ENCODE data around the gene ADA. TPM values are rescaled to one million over a fixed set of nuclear protein-coding genes. Genes with fewer than 3 reads are reported as not detected.

The ADA gene
- total and polyA plus RNA-seq, 2 experiments from 2014 or later, result 8.6 to 17.5 TPM

DNA sequence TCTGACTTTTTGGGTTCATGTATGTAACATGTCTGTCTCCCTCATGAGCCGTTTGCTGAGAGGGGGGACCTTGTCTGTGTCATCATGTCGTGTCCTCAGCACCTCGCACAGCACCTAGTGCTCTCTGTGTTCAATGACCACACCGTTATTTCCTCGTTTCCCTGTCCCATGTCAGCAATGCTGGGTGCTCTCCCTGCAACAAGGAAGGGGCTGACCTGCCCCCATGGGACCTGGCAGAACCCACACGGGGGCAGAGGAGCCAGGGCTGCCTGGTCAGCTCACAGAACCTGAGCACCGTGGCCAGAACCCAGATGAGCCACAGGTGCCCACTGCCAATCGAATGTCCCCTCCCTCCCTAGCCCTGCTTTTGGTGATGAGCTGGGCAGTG, 7.3 kb downstream of the ADA start:
- Histone ChIP-seq H3K79me2 (ENCODE audit: insufficient read depth) (no peaks in the 10 kb centered on the region), H3K9me3 (ENCODE audit: low read depth) (no peaks in the 10 kb centered on the region), H3K9me2 (ENCODE audit: insufficient read depth) (no peaks in the 10 kb centered on the region), H3K36me3 (ENCODE audit: low read depth) (no peaks in the 10 kb centered on the region), H3K4me3 (no peak overlapping the region), H3K4me2 (ENCODE audit: unreplicated experiment) (no peak overlapping the region), H4K20me1 (ENCODE audit: insufficient read depth) (no peaks in the 10 kb centered on the region), H2AFZ (no peak overlapping the region), H3K27me3 (replicated peaks; ENCODE audit: insufficient read depth) (no peaks in the 10 kb centered on the region), H3F3A (ENCODE audit: insufficient read depth) (peaks cover 9% of the 10 kb centered on the region; the same call in 1 of the 2 replicates), H3K9ac (peak overlapping the region; percentile 71), H3K4me1 (ENCODE audit: insufficient read depth) (peaks cover 31% of the 10 kb centered on the region), H3K27ac (peak overlapping the region; percentile 91)
- TF ChIP-seq EZH2 (IDR thresholded peaks at IDR 0.05; ENCODE audit: insufficient read depth, poor library complexity, severe bottlenecking) (no peak), EZH2phosphoT487 (IDR thresholded peaks at IDR 0.05; ENCODE audit: insufficient read depth, low read depth) (no peak)
- in situ Hi-C loops (cut with MboI), result no loop called here
- WGBS, 2 experiments (ENCODE audit: low coverage in 1 of 2, low lambda C conversion rate in 2 of 2, missing lambda C conversion rate in 2 of 2), result 95% methylated on average over 8 of the region's 8 CpGs
- DNase-seq, result no peak

DNA sequence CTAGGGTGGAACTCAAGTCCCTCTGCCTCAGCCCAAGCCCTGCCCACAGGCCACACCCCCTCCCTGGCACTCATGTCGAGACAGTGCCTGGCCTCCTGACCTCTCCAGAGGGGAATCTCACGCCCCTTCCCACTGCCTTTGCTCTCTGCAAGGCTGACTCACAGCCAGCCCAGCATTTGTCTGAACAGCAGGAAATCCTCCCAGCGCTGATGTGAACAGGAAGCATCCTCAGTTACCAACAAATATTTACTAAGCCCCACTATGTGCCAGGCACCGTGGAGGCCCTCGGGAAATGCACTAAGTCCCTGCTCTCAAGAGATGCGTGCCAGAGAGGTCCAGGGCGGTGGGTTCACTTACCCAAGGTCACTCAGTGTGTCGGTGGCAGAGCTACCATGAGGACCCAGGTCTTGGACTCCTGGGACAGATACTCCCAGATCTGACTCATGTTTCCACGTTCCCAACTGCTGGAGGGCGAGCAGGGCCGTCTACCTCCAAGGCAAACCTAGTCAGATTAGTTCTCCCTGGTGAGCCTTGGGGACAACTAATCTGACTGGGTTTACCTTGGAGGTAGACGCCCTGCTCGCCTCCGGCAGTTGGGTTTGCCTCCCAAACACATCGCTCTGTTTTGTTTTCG, 7.8 kb downstream of the ADA start:
- Histone ChIP-seq H4K20me1 (ENCODE audit: insufficient read depth) (no peaks in the 10 kb centered on the region), H3K27ac (peak overlapping the region; percentile 91), H3K27me3 (replicated peaks; ENCODE audit: insufficient read depth) (no peaks in the 10 kb centered on the region), H3K4me3 (no peak overlapping the region), H3K9me3 (ENCODE audit: low read depth) (no peaks in the 10 kb centered on the region), H3K4me2 (ENCODE audit: unreplicated experiment) (peak overlapping the region; percentile 31), H2AFZ (peak overlapping the region; percentile 78), H3K9ac (peak overlapping the region; percentile 71), H3K36me3 (ENCODE audit: low read depth) (no peaks in the 10 kb centered on the region), H3K79me2 (ENCODE audit: insufficient read depth) (no peaks in the 10 kb centered on the region), H3F3A (ENCODE audit: insufficient read depth) (peaks cover 9% of the 10 kb centered on the region; the same call in 1 of the 2 replicates), H3K4me1 (ENCODE audit: insufficient read depth) (peaks cover 31% of the 10 kb centered on the region), H3K9me2 (ENCODE audit: insufficient read depth) (no peaks in the 10 kb centered on the region)
- TF ChIP-seq EZH2 (IDR thresholded peaks at IDR 0.05; ENCODE audit: insufficient read depth, poor library complexity, severe bottlenecking), result no peak
- no peak for TF ChIP-seq EZH2phosphoT487 (IDR thresholded peaks at IDR 0.05; ENCODE audit: insufficient read depth, low read depth)
- 33 to 34% methylated on average over 16 of the region's 16 CpGs for WGBS, 2 experiments (ENCODE audit: low coverage in 1 of 2, low lambda C conversion rate in 2 of 2, missing lambda C conversion rate in 2 of 2)
- in situ Hi-C loops (cut with MboI), result no loop called here
- peak; percentile 90 for DNase-seq

DNA sequence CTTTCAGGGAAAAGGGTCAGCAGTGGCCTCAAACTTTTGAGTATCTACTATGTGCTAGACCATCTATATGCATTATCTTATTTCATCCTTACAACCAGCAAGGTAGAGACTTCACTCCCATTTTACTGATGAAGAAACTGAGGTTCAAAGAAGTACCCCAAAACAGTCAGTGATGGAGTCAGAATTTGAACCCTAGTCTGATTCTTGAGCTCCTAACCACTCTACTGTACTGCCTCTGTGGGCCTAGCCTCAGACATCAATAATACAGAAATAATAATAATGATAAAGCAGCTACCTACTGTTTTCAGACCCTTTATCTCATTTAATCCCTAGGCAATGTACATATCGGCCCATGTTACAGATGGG, 8.4 kb downstream of the ADA start:
- Histone ChIP-seq H3K9me3 (ENCODE audit: low read depth) (no peaks in the 10 kb centered on the region), H3K4me2 (ENCODE audit: unreplicated experiment) (peak overlapping the region; percentile 64), H3K9me2 (ENCODE audit: insufficient read depth) (no peaks in the 10 kb centered on the region), H3F3A (ENCODE audit: insufficient read depth) (peaks cover 9% of the 10 kb centered on the region; the same call in 1 of the 2 replicates), H3K27ac (peak overlapping the region; percentile 91), H4K20me1 (ENCODE audit: insufficient read depth) (no peaks in the 10 kb centered on the region), H3K4me3 (no peak overlapping the region), H3K27me3 (replicated peaks; ENCODE audit: insufficient read depth) (no peaks in the 10 kb centered on the region), H3K4me1 (ENCODE audit: insufficient read depth) (peaks cover 31% of the 10 kb centered on the region), H3K9ac (peak overlapping the region; percentile 71), H3K79me2 (ENCODE audit: insufficient read depth) (no peaks in the 10 kb centered on the region), H3K36me3 (ENCODE audit: low read depth) (no peaks in the 10 kb centered on the region), H2AFZ (peak overlapping the region; percentile 78)
- TF ChIP-seq EZH2phosphoT487 (IDR thresholded peaks at IDR 0.05; ENCODE audit: insufficient read depth, low read depth) (no peak), EZH2 (IDR thresholded peaks at IDR 0.05; ENCODE audit: insufficient read depth, poor library complexity, severe bottlenecking) (no peak)
- 83 to 88% methylated on average over 1 of the region's 1 CpG for WGBS, 2 experiments (ENCODE audit: low coverage in 1 of 2, low lambda C conversion rate in 2 of 2, missing lambda C conversion rate in 2 of 2)
- DNase-seq, result no peak
- in situ Hi-C loops (cut with MboI), result no loop called here

DNA sequence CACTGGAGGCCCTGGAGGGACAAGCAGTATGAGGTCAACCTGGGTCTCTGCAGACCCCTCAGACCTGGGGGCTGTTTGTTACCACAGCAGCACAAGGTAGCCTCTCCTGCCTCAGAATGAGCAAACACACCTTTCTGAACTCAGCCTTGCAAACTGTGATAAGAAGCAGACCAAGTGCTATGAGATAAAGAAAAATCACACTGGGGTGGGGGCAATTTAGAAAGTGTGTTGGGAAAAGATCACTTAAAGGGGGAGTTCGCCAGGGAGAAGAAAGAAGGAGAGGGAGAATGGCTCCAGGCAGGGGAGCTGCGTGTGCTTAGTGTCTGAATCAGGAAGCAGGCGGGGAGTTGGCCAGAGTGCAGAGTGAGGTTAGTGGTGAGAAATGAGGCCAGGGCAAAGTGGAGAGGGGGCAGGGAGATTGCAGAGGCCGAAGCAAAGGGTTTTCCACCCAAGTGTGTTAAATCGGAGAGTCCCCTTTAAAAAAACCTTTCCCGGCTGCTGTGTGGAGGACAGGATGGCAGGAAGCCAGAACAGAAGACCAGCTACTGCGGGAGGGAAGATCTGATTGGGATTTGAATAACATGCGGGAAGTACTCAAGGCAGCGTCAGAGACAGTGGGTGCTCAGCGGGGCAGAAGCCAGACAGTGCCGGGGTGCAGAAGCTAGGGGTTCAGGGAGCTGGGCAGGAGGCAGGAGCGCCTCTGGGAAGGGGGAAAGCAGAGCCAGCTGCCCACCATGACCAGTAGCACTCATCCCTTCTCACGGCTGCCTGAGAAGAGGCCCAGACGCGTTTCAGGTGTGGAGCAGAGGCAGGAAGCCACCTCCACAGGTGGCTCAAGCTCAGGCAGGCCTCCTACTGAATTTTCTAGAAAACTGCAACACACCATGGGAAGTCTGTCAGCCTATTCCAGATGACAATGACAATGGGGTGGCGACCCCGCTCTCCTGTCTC, 9.0 kb downstream of the ADA start:
- in situ Hi-C loops (cut with MboI), result no loop called here
- WGBS, 2 experiments (ENCODE audit: low coverage in 1 of 2, low lambda C conversion rate in 2 of 2, missing lambda C conversion rate in 2 of 2), result 19 to 25% methylated on average over 17 of the region's 17 CpGs

More for the DNA sequence above, 9.0 kb downstream of the ADA start:
- no peaks in the 10 kb centered on the region for H3K27me3 ChIP-seq (replicated peaks; ENCODE audit: insufficient read depth)
- peak overlapping the region; percentile 71 for H3K9ac ChIP-seq
- TF ChIP-seq EZH2 (IDR thresholded peaks at IDR 0.05; ENCODE audit: insufficient read depth, poor library complexity, severe bottlenecking) (no peak), EZH2phosphoT487 (IDR thresholded peaks at IDR 0.05; ENCODE audit: insufficient read depth, low read depth) (no peak)
- H3K9me3 ChIP-seq (ENCODE audit: low read depth), result no peaks in the 10 kb centered on the region
- no peaks in the 10 kb centered on the region for H3K36me3 ChIP-seq (ENCODE audit: low read depth)
- H3K9me2 ChIP-seq (ENCODE audit: insufficient read depth), result no peaks in the 10 kb centered on the region
- no peaks in the 10 kb centered on the region for H3K79me2 ChIP-seq (ENCODE audit: insufficient read depth)
- peak overlapping the region; percentile 91 for H3K27ac ChIP-seq
- peak overlapping the region; percentile 64 for H3K4me2 ChIP-seq (ENCODE audit: unreplicated experiment)
- no peaks in the 10 kb centered on the region for H4K20me1 ChIP-seq (ENCODE audit: insufficient read depth)
- peaks cover 9% of the 10 kb centered on the region; the same call in 1 of the 2 replicates for H3F3A ChIP-seq (ENCODE audit: insufficient read depth)
- H2AFZ ChIP-seq, result peak overlapping the region; percentile 66
- peak overlapping the region; percentile 41 for H3K4me3 ChIP-seq
- H3K4me1 ChIP-seq (ENCODE audit: insufficient read depth), result peaks cover 31% of the 10 kb centered on the region
- peak; percentile 87 for DNase-seq

Measured in GM23248 (cell line).